Measurements from ENCODE around the gene GRAMD1B. TPM values are rescaled to one million over a fixed set of nuclear protein-coding genes. Genes with fewer than 3 reads are reported as not detected.

The GRAMD1B gene
- total RNA-seq, 3 donors from 2014 or later (not counting 1 experiment from before 2014, with no cell fraction given), result 5.9 to 10.3 (median 8.8) TPM

DNA sequence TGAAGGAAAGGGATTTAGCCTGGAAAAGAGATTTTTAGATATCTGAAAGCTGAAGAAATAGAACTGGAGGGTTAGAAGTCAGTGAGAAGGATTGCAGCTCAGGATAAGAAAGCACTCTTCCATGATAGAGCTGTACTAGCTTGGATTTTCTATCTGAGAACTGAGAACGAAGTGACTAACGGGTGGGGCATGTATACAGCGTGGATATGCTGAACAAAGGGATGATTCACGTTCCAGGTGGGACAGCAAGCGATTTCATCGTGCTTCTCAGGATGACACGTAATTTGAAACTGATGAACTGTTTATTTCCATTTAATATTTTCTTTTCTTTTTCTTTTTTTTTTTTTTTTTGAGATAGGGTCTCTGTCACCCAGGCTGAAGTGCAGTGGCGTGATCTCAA is 53.0 kb downstream of the GRAMD1B start:
- WGBS (ENCODE audit: insufficient coverage), result 93% methylated on average over 8 of the region's 8 CpGs
- intact Hi-C loops (cut with micrococcal nuclease), result no loop called here
- Histone ChIP-seq H3K27ac (ENCODE audit: low read length) (no peak overlapping the region), H3K9me3 (ENCODE audit: control insufficient read depth, insufficient read depth, low read length) (no peaks in the 10 kb centered on the region), H3K4me3 (ENCODE audit: low read length) (no peak overlapping the region), H3K36me3 (ENCODE audit: control insufficient read depth, insufficient read depth, low read length) (no peaks in the 10 kb centered on the region), H3K27me3 (ENCODE audit: control insufficient read depth, insufficient read depth, low read length) (no peaks in the 10 kb centered on the region), H3K4me1 (ENCODE audit: control insufficient read depth, insufficient read depth, low read length) (peaks cover 55% of the 10 kb centered on the region)
- Mint-ChIP-seq H3K4me3 (no peak overlapping the region), H3K27ac (no peak overlapping the region), H3K36me3 (no peaks in the 10 kb centered on the region), H3K27me3 (ENCODE audit: low read depth in 2 of 2) (peaks cover 0 to 25% of the 10 kb centered on the region in 2 donors), H3K4me1 (peaks cover 40 to 48% of the 10 kb centered on the region in 2 donors), H3K9me3 (no peaks in the 10 kb centered on the region)
- TF ChIP-seq CTCF (IDR thresholded peaks at IDR 0.05), result no peak
- DNase-seq, result no peak
- no peak for ATAC-seq

- no peaks in the 10 kb centered on the region for H3K27me3 ChIP-seq (ENCODE audit: control insufficient read depth, insufficient read depth, low read length)
- DNase-seq (no peak), ATAC-seq (no peak)
- H3K4me1 Mint-ChIP-seq, result peaks cover 36 to 44% of the 10 kb centered on the region in 2 donors
- H3K27me3 Mint-ChIP-seq (ENCODE audit: low read depth in 2 of 2), result peaks cover 0 to 25% of the 10 kb centered on the region in 2 donors
- TF ChIP-seq CTCF (IDR thresholded peaks at IDR 0.05), result no peak
- no peak overlapping the region for H3K4me3 ChIP-seq (ENCODE audit: low read length)
- peaks cover 51% of the 10 kb centered on the region for H3K4me1 ChIP-seq (ENCODE audit: control insufficient read depth, insufficient read depth, low read length)
- no peak overlapping the region for H3K27ac ChIP-seq (ENCODE audit: low read length)
- no peaks in the 10 kb centered on the region for H3K9me3 ChIP-seq (ENCODE audit: control insufficient read depth, insufficient read depth, low read length)
- no peaks in the 10 kb centered on the region for H3K36me3 ChIP-seq (ENCODE audit: control insufficient read depth, insufficient read depth, low read length)
- no peak overlapping the region for H3K27ac Mint-ChIP-seq
- intact Hi-C loops (cut with micrococcal nuclease), result no loop called here
- 72% methylated on average over 2 of the region's 4 CpGs for WGBS (ENCODE audit: insufficient coverage)
- H3K9me3 Mint-ChIP-seq, result no peaks in the 10 kb centered on the region
- no peaks in the 10 kb centered on the region for H3K36me3 Mint-ChIP-seq
- H3K4me3 Mint-ChIP-seq, result no peak overlapping the region
These were observed 53.4 kb downstream of the GRAMD1B start for GRCh38 chr11:123483466-123483865.

DNA sequence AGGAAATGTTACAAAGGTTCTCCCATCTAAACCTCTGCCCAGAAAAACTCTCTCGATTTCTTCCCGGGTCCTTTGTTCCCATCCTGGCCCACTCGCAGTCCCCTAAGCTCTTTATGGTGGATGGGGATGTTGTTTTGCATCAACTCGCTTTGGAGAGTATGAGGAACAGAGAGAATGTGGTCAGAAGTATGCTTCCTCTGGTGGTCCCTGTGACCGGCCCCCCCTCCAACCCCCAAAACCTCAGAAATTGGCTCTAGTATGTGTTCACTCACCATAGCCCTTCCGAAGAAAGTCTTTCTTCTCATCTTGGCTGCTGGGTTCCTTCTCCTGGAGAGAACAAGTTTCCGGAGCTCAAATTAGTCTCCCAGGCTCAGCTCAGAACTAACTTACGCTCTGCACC is 54.4 kb downstream of the GRAMD1B start:
- no peaks in the 10 kb centered on the region for H3K27me3 ChIP-seq (ENCODE audit: control insufficient read depth, insufficient read depth, low read length)
- no peak overlapping the region for H3K27ac ChIP-seq (ENCODE audit: low read length)
- no peak for DNase-seq
- Mint-ChIP-seq H3K36me3 (no peaks in the 10 kb centered on the region), H3K4me1 (peaks cover 28 to 44% of the 10 kb centered on the region in 2 donors), H3K27me3 (ENCODE audit: low read depth in 2 of 2) (peaks cover 0 to 25% of the 10 kb centered on the region in 2 donors), H3K4me3 (no peak overlapping the region), H3K27ac (peak overlapping the region in 1 of 2 donors; percentile 5), H3K9me3 (no peaks in the 10 kb centered on the region)
- H3K36me3 ChIP-seq (ENCODE audit: control insufficient read depth, insufficient read depth, low read length), result no peaks in the 10 kb centered on the region
- TF ChIP-seq CTCF (IDR thresholded peaks at IDR 0.05), result no peak
- H3K4me1 ChIP-seq (ENCODE audit: control insufficient read depth, insufficient read depth, low read length), result peaks cover 42% of the 10 kb centered on the region
- H3K4me3 ChIP-seq (ENCODE audit: low read length), result no peak overlapping the region
- WGBS (ENCODE audit: insufficient coverage), result 30% methylated on average over 7 of the region's 8 CpGs
- intact Hi-C loops (cut with micrococcal nuclease), result no loop called here
- no peaks in the 10 kb centered on the region for H3K9me3 ChIP-seq (ENCODE audit: control insufficient read depth, insufficient read depth, low read length)
- no peak for ATAC-seq

DNA sequence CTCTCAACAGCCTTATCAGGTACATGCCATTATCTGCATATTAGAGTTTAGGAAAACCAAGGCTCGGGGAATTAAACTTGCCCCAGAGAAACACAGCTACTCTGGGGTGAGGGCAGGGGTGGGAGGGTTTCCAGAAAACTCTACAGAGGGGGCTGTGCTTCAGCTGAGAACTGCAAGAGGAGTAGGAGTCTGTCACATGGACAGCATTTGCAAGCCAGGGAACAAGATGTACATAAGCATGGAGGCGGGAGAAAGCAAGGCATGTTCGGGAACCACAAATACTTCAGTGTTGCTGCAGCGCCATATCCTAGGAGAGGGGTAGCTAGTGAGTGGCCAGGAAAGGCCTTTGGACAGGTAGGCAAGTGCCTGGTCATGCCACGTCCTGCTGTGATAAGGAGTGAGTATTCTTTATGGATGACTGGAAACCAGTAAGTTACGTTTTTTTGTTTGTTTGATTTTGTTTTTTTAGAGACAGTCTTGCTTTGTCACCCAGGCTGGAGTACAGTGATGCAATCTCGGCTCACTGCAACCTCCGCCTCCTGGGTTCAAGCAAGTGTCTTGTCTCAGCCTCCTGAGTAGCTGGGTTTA is 57.2 kb downstream of the GRAMD1B start:
- Mint-ChIP-seq H3K4me1 (peaks cover 10 to 22% of the 10 kb centered on the region in 2 donors), H3K36me3 (no peaks in the 10 kb centered on the region), H3K27ac (no peak overlapping the region), H3K4me3 (no peak overlapping the region), H3K9me3 (no peaks in the 10 kb centered on the region), H3K27me3 (ENCODE audit: low read depth in 2 of 2) (peaks cover 0 to 17% of the 10 kb centered on the region in 2 donors)
- no peak for ATAC-seq
- DNase-seq, result no peak
- no peaks in the 10 kb centered on the region for H3K27me3 ChIP-seq (ENCODE audit: control insufficient read depth, insufficient read depth, low read length)
- H3K9me3 ChIP-seq (ENCODE audit: control insufficient read depth, insufficient read depth, low read length), result no peaks in the 10 kb centered on the region
- intact Hi-C loops (cut with micrococcal nuclease), result no loop called here
- no peak overlapping the region for H3K27ac ChIP-seq (ENCODE audit: low read length)
- TF ChIP-seq CTCF (IDR thresholded peaks at IDR 0.05), result no peak
- no peaks in the 10 kb centered on the region for H3K36me3 ChIP-seq (ENCODE audit: control insufficient read depth, insufficient read depth, low read length)
- H3K4me1 ChIP-seq (ENCODE audit: control insufficient read depth, insufficient read depth, low read length), result peaks cover 19% of the 10 kb centered on the region
- 95% methylated on average over 8 of the region's 8 CpGs for WGBS (ENCODE audit: insufficient coverage)
- no peak overlapping the region for H3K4me3 ChIP-seq (ENCODE audit: low read length)
